Smooth muscle cell (in vitro differentiated cells): ENCODE data around the gene NAA20. TPM values are rescaled to one million over a fixed set of nuclear protein-coding genes. Genes with fewer than 3 reads are reported as not detected.

Source experiments
- DNase-seq: peaks from one replicate; lab custom pipeline; 2025; ENCODE audit not compliant: unreplicated experiment; lab: John Stamatoyannopoulos, UW
- H2AFZ ChIP-seq: fragments of 200-600 bp; sonication (generic); 2 replicates; pipeline ENCODE4 v1.6.0; 2016; ENCODE audit warnings: antibody characterized with exemption, low read depth, mild to moderate bottlenecking
- H3F3A ChIP-seq: fragments of 200-600 bp; sonication (generic); 2 replicates; pipeline ENCODE4 v1.6.0; 2017; ENCODE audit warnings: antibody characterized with exemption, low read depth
- H3K27ac ChIP-seq: fragments of 200-600 bp; sonication (generic); 2 replicates; pipeline ENCODE4 v1.5.1; 2016; ENCODE audit warnings: low read depth, mild to moderate bottlenecking
- H3K27me3 ChIP-seq: fragments of 200-600 bp; sonication (generic); 2 replicates; pipeline ENCODE4 v1.6.1; 2016; ENCODE audit warnings: low read depth, mild to moderate bottlenecking
- H3K36me3 ChIP-seq: fragments of 200-600 bp; sonication (generic); 2 replicates; pipeline ENCODE4 v1.5.1; 2016; ENCODE audit warnings: low read depth
- H3K4me1 ChIP-seq: fragments of 200-600 bp; sonication (generic); 2 replicates; pipeline ENCODE4 v1.5.1; 2016; ENCODE audit warnings: low read depth
- H3K4me2 ChIP-seq: fragments of 200-600 bp; sonication (generic); 2 replicates; pipeline ENCODE4 v1.6.0; 2016; ENCODE audit warnings: mild to moderate bottlenecking
- H3K4me3 ChIP-seq: fragments of 200-600 bp; sonication (generic); 2 replicates; pipeline ENCODE4 v1.5.1; 2016; ENCODE audit warnings: mild to moderate bottlenecking
- H3K79me2 ChIP-seq: fragments of 200-600 bp; sonication (generic); 2 replicates; pipeline ENCODE4 v1.6.0; 2016; ENCODE audit warnings: low read depth, mild to moderate bottlenecking
- H3K9ac ChIP-seq: fragments of 200-600 bp; sonication (generic); 2 replicates; pipeline ENCODE4 v1.6.0; 2016; ENCODE audit warnings: low read depth
- H3K9me3 ChIP-seq: fragments of 200-600 bp; sonication (generic); replicated peaks from 2 replicates; pipeline ENCODE4 v1.5.1; 2016; ENCODE audit warnings: low read depth
- H4K20me1 ChIP-seq: fragments of 200-600 bp; sonication (generic); 2 replicates; pipeline ENCODE4 v1.6.0; 2016; ENCODE audit warnings: low read depth
- CTCF ChIP-seq: fragments of 200-600 bp; sonication (generic); IDR thresholded peaks from 2 replicates; pipeline ENCODE4 v1.5.1; 2017; ENCODE audit warnings: borderline replicate concordance, mild to moderate bottlenecking, antibody characterized with exemption; ENCODE audit not compliant: insufficient read depth, poor library complexity, severe bottlenecking
- WGBS: methylation state at CpG from one replicate; pipeline ENCODE4 v1.1.7; 2016; ENCODE audit warnings: low lambda C conversion rate; 5-methylcytosine and 5-hydroxymethylcytosine counted together
- polyA plus RNA-seq: library from polyadenylated mRNA; unstranded; fragments of >200 nt; fragmentation: Nextera tagmentation; extraction: Ambion mirVana; gene quantifications from 2 replicates; pipeline ENCODE4 v1.2.1, GENCODE V29; 2016
- total RNA-seq: library from RNA; depleted of rRNA; stranded (reverse); fragments of >200 nt; gene quantifications from 2 replicates; pipeline ENCODE4 v1.2.3, GENCODE V29; 2014

NAA20 gene
- total and polyA plus RNA-seq, 2 experiments from 2014 or later = 49.4 to 96.9 TPM

- 97% methylated on average over 3 of the region's 3 CpGs for WGBS
- H3K4me2 ChIP-seq = no peak overlapping the region
- peaks cover 95% of the 10 kb centered on the region for H3K79me2 ChIP-seq
- H3K9ac ChIP-seq = no peak overlapping the region
- DNase-seq = no peak
- no peaks in the 10 kb centered on the region for H3K9me3 ChIP-seq
- H2AFZ ChIP-seq = no peak overlapping the region
- peaks cover 60% of the 10 kb centered on the region for H4K20me1 ChIP-seq
- H3F3A ChIP-seq = peaks cover 6% of the 10 kb centered on the region
- no peak for TF ChIP-seq CTCF
- no peaks in the 10 kb centered on the region for H3K27me3 ChIP-seq
- H3K4me1 ChIP-seq = peaks cover under 1% of the 10 kb centered on the region
- H3K27ac ChIP-seq = no peak overlapping the region
- H3K4me3 ChIP-seq = no peak overlapping the region
- peaks cover 4% of the 10 kb centered on the region for H3K36me3 ChIP-seq
Measured at GRCh38 chr20:20023395-20023794, 6.2 kb downstream of the NAA20 start.

GRCh38 chr20:20024942-20025341 lies 7.8 kb downstream of the NAA20 start:
- Histone ChIP-seq H3F3A (peaks cover 6% of the 10 kb centered on the region), H3K9me3 (no peaks in the 10 kb centered on the region), H2AFZ (no peak overlapping the region), H4K20me1 (peaks cover 65% of the 10 kb centered on the region), H3K36me3 (peaks cover 4% of the 10 kb centered on the region), H3K79me2 (peaks cover 82% of the 10 kb centered on the region), H3K4me3 (no peak overlapping the region), H3K9ac (no peak overlapping the region), H3K4me2 (no peak overlapping the region), H3K4me1 (no peaks in the 10 kb centered on the region), H3K27me3 (no peaks in the 10 kb centered on the region), H3K27ac (no peak overlapping the region)
- no peak for DNase-seq
- TF ChIP-seq CTCF = no peak

- Histone ChIP-seq H2AFZ (no peak overlapping the region), H3K4me2 (no peak overlapping the region), H3K9me3 (no peaks in the 10 kb centered on the region), H3K4me3 (no peak overlapping the region), H3F3A (peaks cover 6% of the 10 kb centered on the region), H3K79me2 (peaks cover 61% of the 10 kb centered on the region), H3K4me1 (no peaks in the 10 kb centered on the region), H3K27ac (no peak overlapping the region), H3K27me3 (no peaks in the 10 kb centered on the region), H3K9ac (no peak overlapping the region), H4K20me1 (peaks cover 60% of the 10 kb centered on the region), H3K36me3 (peaks cover 15% of the 10 kb centered on the region)
- TF ChIP-seq CTCF = no peak
- WGBS = 100% methylated on average over 2 of the region's 2 CpGs
- DNase-seq = no peak
Measured at GRCh38 chr20:20027284-20027683, 10.1 kb downstream of the NAA20 start.

GRCh38 chr20:20031790-20032189 lies 14.6 kb downstream of the NAA20 start:
- H3K4me1 ChIP-seq = no peaks in the 10 kb centered on the region
- H3F3A ChIP-seq = peaks cover 11% of the 10 kb centered on the region
- H2AFZ ChIP-seq = no peak overlapping the region
- peaks cover 34% of the 10 kb centered on the region for H3K36me3 ChIP-seq
- H3K9ac ChIP-seq = no peak overlapping the region
- no peaks in the 10 kb centered on the region for H3K27me3 ChIP-seq
- no peak for TF ChIP-seq CTCF
- H4K20me1 ChIP-seq = peaks cover 26% of the 10 kb centered on the region
- DNase-seq = no peak
- no peak overlapping the region for H3K27ac ChIP-seq
- H3K79me2 ChIP-seq = peaks cover 19% of the 10 kb centered on the region
- 92% methylated on average over 5 of the region's 5 CpGs for WGBS
- no peak overlapping the region for H3K4me2 ChIP-seq
- H3K4me3 ChIP-seq = no peak overlapping the region
- H3K9me3 ChIP-seq = no peaks in the 10 kb centered on the region
